K562 (cell line): ENCODE results near the gene FIGLA. TPM values are rescaled to one million over a fixed set of nuclear protein-coding genes. Genes with fewer than 3 reads are reported as not detected.

Experiments used
- CREB5 ChIP-seq: fragments of 250-450 bp; sonication (Bioruptor Pico); IDR thresholded peaks from 2 replicates; pipeline ENCODE4 v1.5.0; 2020; ENCODE audit warnings: mild to moderate bottlenecking
- MAZ ChIP-seq, 2 experiments: fragments of 450-650 bp in 1 of 2; sonication (generic) in 1 of 2; formaldehyde crosslinking; IDR thresholded peaks in 1 of 2; conservative IDR thresholded peaks in 1 of 2; 2 replicates each; pipeline versions ENCODE4 v1.4.0 to v1.5.0; 2020; ENCODE audit warnings: mild to moderate bottlenecking in 1 of 2, missing genetic modification reagents in 1 of 2
- NRF1 ChIP-seq, 2 experiments: fragments of 450-650 bp; IDR thresholded peaks in 1 of 2; conservative IDR thresholded peaks in 1 of 2; 2 replicates each; pipeline ENCODE4 v1.6.1; 2014; ENCODE audit warnings: mild to moderate bottlenecking in 2 of 2
- RREB1 ChIP-seq: fragments of 250-450 bp; sonication (Bioruptor Pico); IDR thresholded peaks from 2 replicates; pipeline ENCODE4 v1.4.0; 2020
- TAL1 ChIP-seq: fragments of 450-650 bp; IDR thresholded peaks from 2 replicates; pipeline ENCODE4 v1.6.1; 2016; ENCODE audit warnings: mild to moderate bottlenecking
- YBX1 ChIP-seq: fragments of 450-650 bp; IDR thresholded peaks from 2 replicates; pipeline ENCODE4 v1.7.1; 2016; ENCODE audit warnings: mild to moderate bottlenecking
- YY1 ChIP-seq, 3 experiments: IDR thresholded peaks; 2 replicates each; pipeline ENCODE4 v1.6.1; 2011; ENCODE audit warnings: low read length in 2 of 3, mild to moderate bottlenecking in 2 of 3, moderate library complexity in 2 of 3, borderline replicate concordance in 1 of 3, control low read depth in 1 of 3, low read depth in 1 of 3; ENCODE audit not compliant: insufficient read depth in 3 of 3, insufficient replicate concordance in 2 of 3, control insufficient read depth in 1 of 3, insufficient read length in 1 of 3; ENCODE audit errors: extremely low read depth in 1 of 3
- ZNF318 ChIP-seq, 2 experiments: fragments of 450-650 bp; IDR thresholded peaks; 2 replicates each; pipeline ENCODE4 v1.6.1; 2016; ENCODE audit warnings: mild to moderate bottlenecking in 2 of 2, borderline replicate concordance in 1 of 2, low read depth in 1 of 2, moderate library complexity in 1 of 2
- ZNF586 ChIP-seq: fragments of 450-650 bp; formaldehyde crosslinking; conservative IDR thresholded peaks from 2 replicates; pipeline ENCODE4 v1.4.0; 2020; ENCODE audit warnings: mild to moderate bottlenecking, moderate library complexity
- polyA plus RNA-seq, 8 experiments: library from polyadenylated mRNA; depleted of rRNA in 4 of 8; stranded (reverse) in 5 of 8; unstranded in 3 of 8; fragments of >200 nt; fragmentation: Nextera tagmentation in 2 of 8; fragmentation: Illumina TruSeq in 1 of 8; extraction: Ambion mirVana in 2 of 8; extraction: Trizol in 1 of 8; gene quantifications; 2 replicates each; pipeline versions ENCODE4 v1.2.1 to v1.2.3, GENCODE V29; 2011 to 2014; ENCODE audit warnings: inconsistent platforms in 1 of 8, missing spikeins in 1 of 8
- total RNA-seq, 7 experiments: library from RNA; depleted of rRNA in 6 of 7; stranded (reverse); fragments of >200 nt in 6 of 7; fragmentation: Illumina TruSeq in 2 of 7; extraction: Trizol in 2 of 7; gene quantifications; 2 replicates each; pipeline versions ENCODE4 v1.2.1 to v1.2.3, GENCODE V29; 2011 to 2021; ENCODE audit warnings: low replicate concordance in 1 of 7

The FIGLA gene
- total and polyA plus RNA-seq, 9 of the 15 experiments (the other 6 are each of a cell fraction or from before 2014, with no cell fraction given): not detected

- TF ChIP-seq RREB1 (CRISPR knock-in tag) (no peak), ZNF318 (IDR thresholded peaks at IDR 0.05; ENCODE audit: borderline replicate concordance in 1 of 2, low read depth in 1 of 2) (no peak), YY1 (IDR thresholded peaks at IDR 0.05; ENCODE audit: borderline replicate concordance in 1 of 3, control insufficient read depth in 1 of 3, extremely low read depth in 1 of 3, insufficient read depth in 3 of 3, insufficient read length in 1 of 3, insufficient replicate concordance in 2 of 3, low read depth in 1 of 3, low read length in 2 of 3) (peak in 2 of 3 experiments; percentile 56 to 59), YBX1 (no peak), NRF1 (conservative IDR thresholded peaks at IDR 0.05 in 1 of 2, IDR thresholded peaks at IDR 0.05 in 1 of 2) (peak in 1 of 2 experiments; percentile 58; a peak in 3 of 4 replicates), TAL1 (no peak), MAZ (CRISPR knock-in tag; conservative IDR thresholded peaks at IDR 0.05 in 1 of 2, IDR thresholded peaks at IDR 0.05 in 1 of 2) (peak in 1 of 2 experiments; percentile 52; a peak in 2 of 4 replicates), ZNF586 (CRISPR knock-in tag) (no peak), CREB5 (CRISPR knock-in tag) (no peak)
These were observed 22.5 kb downstream of the FIGLA start, which contains the start of gene ADD2 (continued) for GRCh38 chr2:70767699-70768589.
